HG03520 (cell line): Measurements from ENCODE around the gene MYH1.
"Not testable (repeated sequence)": the region's sequence is repeated elsewhere in the genome, so short reads cannot be mapped to it uniquely, and the experiment has no call there.

ENCODE experiments used
- ATAC-seq: cut with Tn5 transposase; IDR thresholded peaks from one replicate; pipeline ENCODE4 v1.9.1; 2021; ENCODE audit warnings: mild to moderate bottlenecking, moderate library complexity; ENCODE audit not compliant: unreplicated experiment

Gene MYH1

GRCh38 chr17:10518271-10519037 is at the start of gene MYH1:
Gene MYH1 (minus strand): TSS chr17:10518542. CDS start chr17:10516642, 1,900 bp downstream.
- no peak for ATAC-seq

GRCh38 chr17:10563991-10564660 is 45.8 kb upstream of the MYH1 start:
- no peak for ATAC-seq

- ATAC-seq: no peak
These were observed 39.7 kb upstream of the MYH1 start for GRCh38 chr17:10558049-10558448.

- no peak for ATAC-seq
These were observed 39.1 kb upstream of the MYH1 start for GRCh38 chr17:10557422-10557821.

- ATAC-seq: no peak
These were observed 38.1 kb upstream of the MYH1 start for GRCh38 chr17:10556301-10557005.

GRCh38 chr17:10550014-10550413 is 31.7 kb upstream of the MYH1 start:
- ATAC-seq: no peak

- ATAC-seq: no peak
These were observed 30.9 kb upstream of the MYH1 start, which contains the start of gene MYH2 for GRCh38 chr17:10549096-10549842. Gene MYH2 (minus strand): TSS chr17:10549658. CDS start chr17:10547920, 1,738 bp downstream.

GRCh38 chr17:10547351-10547750 is 29.0 kb upstream of the MYH1 start:
- ATAC-seq: no peak

- not testable (repeated sequence) for ATAC-seq
These were observed 25.1 kb upstream of the MYH1 start for GRCh38 chr17:10543486-10543885.

- not testable (repeated sequence) for ATAC-seq
These were observed 22.8 kb upstream of the MYH1 start for GRCh38 chr17:10541179-10541578.

GRCh38 chr17:10532026-10532425 is 13.7 kb upstream of the MYH1 start:
- no peak for ATAC-seq

- ATAC-seq: no peak
These were observed 9.1 kb upstream of the MYH1 start for GRCh38 chr17:10527419-10527818.

- ATAC-seq: no peak
These were observed 8.2 kb upstream of the MYH1 start for GRCh38 chr17:10526517-10526916.

GRCh38 chr17:10523064-10523463 is 4.7 kb upstream of the MYH1 start:
- ATAC-seq: no peak

- ATAC-seq: no peak
These were observed 3.6 kb upstream of the MYH1 start for GRCh38 chr17:10521949-10522348.

GRCh38 chr17:10516638-10517037 is 1.7 kb downstream of the MYH1 start:
- ATAC-seq: no peak

GRCh38 chr17:10516065-10516464 is 2.3 kb downstream of the MYH1 start:
- ATAC-seq: no peak

- no peak for ATAC-seq
These were observed 4.9 kb downstream of the MYH1 start for GRCh38 chr17:10513299-10514067.

GRCh38 chr17:10512856-10513255 is 5.5 kb downstream of the MYH1 start:
- ATAC-seq: no peak

GRCh38 chr17:10499950-10500349 is 18.4 kb downstream of the MYH1 start:
- no peak for ATAC-seq
